DND-41 (cell line): ENCODE data around the gene HOXD9.
A peak's percentile ranks its signal among the peaks of the same experiment; 100 is the strongest.

Source experiments
- ATAC-seq: fragments of 200-7000 bp; cut with Tn5 transposase; 3 replicates; pipeline ENCODE4 v1.9.1; 2021; ENCODE audit warnings: low read depth; ENCODE audit not compliant: insufficient read depth
- DNase-seq: peaks from one replicate; pipeline ENCODE4 v3.0.0-alpha.2; 2020
- H2AFZ ChIP-seq: 2 replicates; pipeline ENCODE4 v1.6.0; 2012; ENCODE audit warnings: low read depth, low read length
- H3K27ac ChIP-seq: 2 replicates; pipeline ENCODE4 v1.5.1; 2012; ENCODE audit warnings: low read length, inconsistent platforms
- H3K27me3 ChIP-seq: fragments of 200-600 bp; sonication (generic); 2 replicates; pipeline ENCODE4 v1.6.0; 2012; ENCODE audit warnings: low read length, mild to moderate bottlenecking, inconsistent platforms; ENCODE audit not compliant: insufficient read depth, poor library complexity
- H3K36me3 ChIP-seq: 2 replicates; pipeline ENCODE4 v1.5.1; 2012; ENCODE audit warnings: low read length, inconsistent platforms; ENCODE audit not compliant: insufficient read depth
- H3K4me1 ChIP-seq: 2 replicates; pipeline ENCODE4 v1.5.1; 2012; ENCODE audit warnings: mild to moderate bottlenecking, low read length; ENCODE audit not compliant: insufficient read depth
- H3K4me2 ChIP-seq: 2 replicates; pipeline ENCODE4 v1.6.0; 2012; ENCODE audit warnings: mild to moderate bottlenecking, moderate library complexity, low read length, inconsistent platforms; ENCODE audit not compliant: insufficient read depth
- H3K4me3 ChIP-seq, 2 experiments: fragments of 200-600 bp in 1 of 2; shearing (Covaris generic) in 1 of 2; 2 replicates each; pipeline ENCODE4 v1.5.1; 2012 to 2016; ENCODE audit warnings: inconsistent platforms in 2 of 2, low read length in 2 of 2, mild to moderate bottlenecking in 2 of 2, low read depth in 1 of 2, moderate library complexity in 1 of 2
- H3K79me2 ChIP-seq: 2 replicates; pipeline ENCODE4 v1.6.0; 2012; ENCODE audit warnings: low read length, inconsistent platforms; ENCODE audit not compliant: insufficient read depth
- H3K9ac ChIP-seq: 2 replicates; pipeline ENCODE4 v1.6.0; 2012; ENCODE audit warnings: low read depth, mild to moderate bottlenecking, inconsistent platforms, low read length, moderate library complexity
- H3K9me3 ChIP-seq: 2 replicates; pipeline ENCODE4 v1.5.1; 2012; ENCODE audit warnings: low read length, moderate library complexity, mild to moderate bottlenecking, inconsistent platforms; ENCODE audit not compliant: insufficient read depth, severe bottlenecking
- H4K20me1 ChIP-seq: 2 replicates; pipeline ENCODE4 v1.6.0; 2012; ENCODE audit warnings: low read length; ENCODE audit not compliant: insufficient read depth
- EZH2 ChIP-seq: IDR thresholded peaks from 3 replicates; pipeline ENCODE4 v1.6.1; 2012; ENCODE audit warnings: borderline replicate concordance, low read depth, mild to moderate bottlenecking, moderate library complexity, low read length, inconsistent platforms; ENCODE audit not compliant: severe bottlenecking
- TF ChIP-seq, protein P1 (sequence below): IDR thresholded peaks from 2 replicates; pipeline ENCODE4 v1.5.1; 2012; ENCODE audit warnings: borderline replicate concordance, low read length, moderate library complexity, mild to moderate bottlenecking; ENCODE audit not compliant: poor library complexity, severe bottlenecking; ENCODE audit errors: extremely low read depth

HOXD9 gene

DNA sequence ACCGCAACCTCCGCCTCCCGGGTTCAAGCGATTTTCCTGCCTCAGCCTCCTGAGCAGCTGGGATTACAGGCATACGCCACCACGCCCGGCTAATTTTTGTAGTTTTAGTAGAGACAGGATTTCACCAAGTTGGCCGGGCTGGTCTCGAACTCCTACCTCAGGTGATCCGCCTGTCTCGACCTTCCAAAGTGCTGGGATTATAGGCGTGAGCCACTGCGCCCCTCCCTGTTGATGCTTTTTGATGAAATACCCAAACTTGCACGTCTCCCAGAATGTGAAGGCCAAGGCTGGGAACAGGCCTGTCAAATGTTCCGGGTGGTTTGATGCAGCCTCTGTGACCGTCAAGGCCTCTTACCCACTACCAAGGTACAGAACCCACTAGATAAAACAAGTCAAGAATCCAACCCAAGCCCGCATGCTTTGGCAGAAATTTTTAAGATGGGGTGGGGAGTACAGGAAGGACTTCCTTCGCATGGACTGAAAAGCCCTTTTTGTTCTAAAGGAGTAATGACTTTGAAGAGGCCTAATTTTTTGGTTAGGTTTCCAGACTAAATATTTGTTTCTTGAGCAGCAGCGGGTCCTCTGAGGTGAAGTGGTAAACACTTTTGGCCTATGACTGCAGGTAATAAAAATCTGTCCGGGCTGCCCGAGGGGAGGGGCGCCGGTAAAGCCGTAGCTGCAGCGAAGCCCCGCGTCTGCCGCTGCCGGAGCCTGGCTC is 35.0 kb upstream of the HOXD9 start:
- H3K9me3 ChIP-seq: no peaks in the 10 kb centered on the region
- H3K4me2 ChIP-seq: no peak overlapping the region
- no peaks in the 10 kb centered on the region for H3K27me3 ChIP-seq
- no peaks in the 10 kb centered on the region for H4K20me1 ChIP-seq
- no peak for TF ChIP-seq EZH2
- TF ChIP-seq, protein P1, sequence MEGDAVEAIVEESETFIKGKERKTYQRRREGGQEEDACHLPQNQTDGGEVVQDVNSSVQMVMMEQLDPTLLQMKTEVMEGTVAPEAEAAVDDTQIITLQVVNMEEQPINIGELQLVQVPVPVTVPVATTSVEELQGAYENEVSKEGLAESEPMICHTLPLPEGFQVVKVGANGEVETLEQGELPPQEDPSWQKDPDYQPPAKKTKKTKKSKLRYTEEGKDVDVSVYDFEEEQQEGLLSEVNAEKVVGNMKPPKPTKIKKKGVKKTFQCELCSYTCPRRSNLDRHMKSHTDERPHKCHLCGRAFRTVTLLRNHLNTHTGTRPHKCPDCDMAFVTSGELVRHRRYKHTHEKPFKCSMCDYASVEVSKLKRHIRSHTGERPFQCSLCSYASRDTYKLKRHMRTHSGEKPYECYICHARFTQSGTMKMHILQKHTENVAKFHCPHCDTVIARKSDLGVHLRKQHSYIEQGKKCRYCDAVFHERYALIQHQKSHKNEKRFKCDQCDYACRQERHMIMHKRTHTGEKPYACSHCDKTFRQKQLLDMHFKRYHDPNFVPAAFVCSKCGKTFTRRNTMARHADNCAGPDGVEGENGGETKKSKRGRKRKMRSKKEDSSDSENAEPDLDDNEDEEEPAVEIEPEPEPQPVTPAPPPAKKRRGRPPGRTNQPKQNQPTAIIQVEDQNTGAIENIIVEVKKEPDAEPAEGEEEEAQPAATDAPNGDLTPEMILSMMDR: no peak
- no peak for DNase-seq
- H3K4me3 ChIP-seq: no peak overlapping the region
- ATAC-seq: no peak
- H2AFZ ChIP-seq: no peak overlapping the region; the same call in 1 of the 2 replicates
- no peaks in the 10 kb centered on the region for H3K36me3 ChIP-seq
- no peak overlapping the region for H3K9ac ChIP-seq
- no peaks in the 10 kb centered on the region for H3K79me2 ChIP-seq
- H3K4me1 ChIP-seq: peaks cover 9% of the 10 kb centered on the region
- no peak overlapping the region for H3K27ac ChIP-seq

DNA sequence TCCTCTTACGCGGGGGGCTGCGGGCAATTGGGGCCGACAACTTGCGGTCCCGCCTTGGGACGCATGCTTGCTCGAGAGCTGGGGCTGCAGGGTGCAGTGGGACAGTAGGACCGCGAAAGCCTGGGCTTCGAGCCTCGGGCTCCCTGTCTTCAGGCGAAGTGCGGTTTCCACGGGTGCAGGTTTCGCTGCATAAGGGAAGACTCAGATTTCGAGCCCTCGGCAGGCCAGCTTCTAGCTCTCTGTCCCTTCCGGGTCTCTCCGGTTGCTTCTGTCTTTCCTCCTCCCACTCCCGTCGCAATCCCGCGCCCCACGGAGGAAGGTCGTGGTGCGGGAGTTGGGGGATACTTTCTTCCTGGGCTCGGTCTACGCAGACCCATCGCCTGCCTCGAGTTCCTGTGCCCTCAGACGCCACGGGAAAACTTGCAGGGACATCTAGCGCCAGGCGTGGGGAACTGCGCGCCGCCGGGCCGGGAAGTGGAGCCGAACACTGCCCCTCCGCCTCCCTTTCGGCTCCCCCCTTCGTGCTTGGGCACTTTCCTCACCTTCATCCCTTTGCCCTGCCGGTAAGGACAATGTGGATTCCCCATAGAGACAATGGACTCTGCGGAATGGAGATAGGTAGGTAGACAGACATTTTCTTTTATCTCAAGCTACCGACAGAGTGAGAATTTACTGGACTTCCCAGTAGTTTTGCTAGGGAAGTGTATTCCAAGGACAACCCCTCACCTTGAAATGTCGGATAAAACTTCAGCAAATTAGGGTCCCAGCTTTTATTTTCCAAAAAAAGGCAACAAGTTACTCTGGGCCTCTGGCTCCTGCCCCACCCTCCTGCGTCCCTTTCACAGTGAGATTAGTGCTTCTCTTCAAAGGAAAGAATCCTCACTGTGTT is 34.2 kb upstream of the HOXD9 start:
- ATAC-seq (peak; percentile 69), DNase-seq (peak; percentile 65)
- Histone ChIP-seq H3K9me3 (no peaks in the 10 kb centered on the region), H3K36me3 (no peaks in the 10 kb centered on the region), H3K4me2 (peak overlapping the region; percentile 36; the same call in 1 of the 2 replicates), H2AFZ (peak overlapping the region; percentile 41), H3K27ac (no peak overlapping the region), H3K4me3 (no peak overlapping the region), H3K9ac (no peak overlapping the region), H4K20me1 (no peaks in the 10 kb centered on the region), H3K27me3 (no peaks in the 10 kb centered on the region), H3K79me2 (peaks cover 3% of the 10 kb centered on the region), H3K4me1 (peaks cover 11% of the 10 kb centered on the region)
- TF ChIP-seq, protein P1: peak; percentile 77
- no peak for TF ChIP-seq EZH2

DNA sequence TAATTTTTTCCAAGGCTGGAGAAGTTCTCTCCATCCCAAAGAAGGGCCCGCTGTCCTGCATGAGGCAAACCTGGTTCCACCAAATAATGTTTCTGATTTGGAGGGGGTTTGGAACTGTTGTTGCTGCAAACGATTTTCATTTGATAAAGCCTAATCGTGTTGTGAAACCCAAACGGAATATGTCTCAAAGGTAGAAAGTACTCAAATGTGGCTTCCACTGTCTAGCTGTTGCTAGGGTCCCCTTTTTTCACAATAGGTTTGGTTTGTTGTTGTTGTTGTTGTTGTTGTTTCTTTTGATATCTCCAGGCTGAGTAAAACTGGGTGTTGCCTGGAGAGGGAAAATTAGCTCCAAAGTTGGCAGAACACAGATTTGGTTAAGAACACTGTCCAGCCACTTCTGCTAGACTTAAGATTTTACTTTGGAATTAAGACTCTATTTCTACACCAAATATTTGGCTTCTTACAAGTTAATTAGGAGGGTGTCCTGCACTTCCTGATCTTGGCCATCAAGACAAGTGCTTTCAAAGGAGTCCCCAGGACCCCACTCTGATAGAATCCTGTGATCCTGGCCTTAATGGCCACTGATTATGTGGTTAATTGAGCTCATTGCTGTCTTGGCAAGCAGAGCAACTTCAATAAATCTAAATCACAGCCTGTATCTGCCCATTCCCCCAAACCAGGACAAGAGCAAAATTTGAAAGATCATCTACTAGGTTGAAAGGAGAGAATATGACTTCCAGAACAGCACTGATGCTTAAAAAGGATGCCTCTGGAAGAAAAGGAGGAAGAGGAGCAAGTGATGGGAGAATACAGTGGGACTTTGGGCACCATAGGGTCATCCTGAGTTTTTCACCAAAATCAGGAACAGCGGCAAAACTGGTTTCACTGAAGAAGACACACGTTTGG is 33.3 kb upstream of the HOXD9 start:
- peaks cover 12% of the 10 kb centered on the region for H3K79me2 ChIP-seq
- H3K9ac ChIP-seq: no peak overlapping the region
- no peak overlapping the region for H3K27ac ChIP-seq
- no peak for TF ChIP-seq EZH2
- TF ChIP-seq, protein P1: no peak
- no peaks in the 10 kb centered on the region for H3K27me3 ChIP-seq
- peaks cover 20% of the 10 kb centered on the region for H3K4me1 ChIP-seq
- H3K4me3 ChIP-seq: no peak overlapping the region
- ATAC-seq: no peak
- no peaks in the 10 kb centered on the region for H3K36me3 ChIP-seq
- no peak for DNase-seq
- H4K20me1 ChIP-seq: no peaks in the 10 kb centered on the region
- no peaks in the 10 kb centered on the region for H3K9me3 ChIP-seq
- H2AFZ ChIP-seq: no peak overlapping the region
- H3K4me2 ChIP-seq: no peak overlapping the region
